Measurements from ENCODE around the gene KSR1. TPM values are rescaled to one million over a fixed set of nuclear protein-coding genes. Genes with fewer than 3 reads are reported as not detected.

KSR1 gene
- total and polyA plus RNA-seq, 9 of the 15 experiments (the other 6 are each of a cell fraction or from before 2014, with no cell fraction given), result 1.4 to 51.7 (median 18.4) TPM

DNA sequence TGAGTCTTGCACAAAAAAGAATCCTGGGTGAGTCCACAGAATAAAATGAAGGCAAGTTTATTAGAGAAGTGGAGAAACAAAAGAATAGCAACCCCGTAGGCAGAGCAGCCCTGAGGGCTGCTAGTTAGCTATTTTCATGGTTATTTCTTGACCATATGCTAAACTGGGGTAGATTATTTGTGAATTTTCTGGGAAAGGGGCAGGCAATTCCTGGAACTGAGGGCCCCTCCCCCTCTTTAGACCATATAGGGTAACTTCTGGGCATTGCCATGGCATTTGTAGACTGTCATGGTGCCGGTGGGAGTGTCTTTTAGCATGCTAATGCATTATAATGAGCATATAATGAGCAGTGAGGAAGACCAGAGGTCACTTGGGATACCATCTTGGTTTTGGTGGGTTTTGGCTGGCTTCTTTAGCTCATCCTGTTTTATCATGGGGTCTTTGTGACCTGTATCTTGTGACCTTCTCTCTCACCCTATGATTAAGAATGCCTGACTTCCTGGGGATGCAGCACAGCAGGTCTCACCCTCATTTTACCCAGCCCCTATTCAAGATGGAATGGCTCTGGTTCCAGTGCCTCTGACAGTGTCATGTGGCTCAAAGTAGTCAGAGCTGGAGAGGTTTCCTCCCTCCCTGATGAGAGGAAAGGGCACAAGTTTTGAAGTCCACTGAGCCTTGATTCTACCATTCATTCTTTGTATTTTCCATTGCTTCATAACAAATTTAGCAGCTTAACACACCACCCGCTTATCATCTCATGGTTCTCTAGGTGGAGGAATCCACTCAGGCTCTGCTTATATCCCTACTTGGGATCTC is 119.1 kb downstream of the KSR1 start (continued):
- TF ChIP-seq DIDO1 (tag; IDR thresholded peaks at IDR 0.05; ENCODE audit: low read depth) (peak; percentile 81; the same call in 1 of the 2 replicates), ZNF830 (CRISPR knock-in tag; IDR thresholded peaks at IDR 0.05) (0 out of 2 replicates have a peak, but pooled peaks have one; percentile 62), PHF20 (IDR thresholded peaks at IDR 0.05; ENCODE audit: partially characterized antibody) (no peak), SNIP1 (IDR thresholded peaks at IDR 0.05; ENCODE audit: low read depth) (no peak), HMG20A (CRISPR knock-in tag; conservative IDR thresholded peaks at IDR 0.05) (no peak), ZNF764 (CRISPR knock-in tag; IDR thresholded peaks at IDR 0.05; ENCODE audit: low read depth) (no peak), CHD4 (IDR thresholded peaks at IDR 0.05; ENCODE audit: insufficient read depth, insufficient replicate concordance, low read depth, low read length, poor library complexity, severe bottlenecking) (no peak), KHSRP (IDR thresholded peaks at IDR 0.05) (no peak), SMAD4 (CRISPR knock-in tag; conservative IDR thresholded peaks at IDR 0.05) (peak; percentile 99), DDX20 (tag; IDR thresholded peaks at IDR 0.05; ENCODE audit: low read depth) (peak; percentile 96), MYC (IDR thresholded peaks at IDR 0.05; ENCODE audit: low read depth, low read length) (no peak; the same call in 1 of the 2 replicates), MYC (CRISPR knock-in tag; IDR thresholded peaks at IDR 0.05; ENCODE audit: borderline replicate concordance, low read depth) (peak; percentile 93), ZBTB8A (IDR thresholded peaks at IDR 0.05; ENCODE audit: partially characterized antibody) (no peak), CBFA2T2 (conservative IDR thresholded peaks at IDR 0.05) (no peak), ZNF668 (CRISPR knock-in tag; IDR thresholded peaks at IDR 0.05) (peak; percentile 95), SRF (CRISPR knock-in tag; IDR thresholded peaks at IDR 0.05) (peak; percentile 58 to 94; a peak in 3 of 4 replicates), PHF8 (IDR thresholded peaks at IDR 0.05; ENCODE audit: borderline replicate concordance, low read length) (no peak), RBM14 (IDR thresholded peaks at IDR 0.05; ENCODE audit: borderline replicate concordance, insufficient read depth, low read depth, low read length) (no peak)
- TF ChIP-seq, protein P1, sequence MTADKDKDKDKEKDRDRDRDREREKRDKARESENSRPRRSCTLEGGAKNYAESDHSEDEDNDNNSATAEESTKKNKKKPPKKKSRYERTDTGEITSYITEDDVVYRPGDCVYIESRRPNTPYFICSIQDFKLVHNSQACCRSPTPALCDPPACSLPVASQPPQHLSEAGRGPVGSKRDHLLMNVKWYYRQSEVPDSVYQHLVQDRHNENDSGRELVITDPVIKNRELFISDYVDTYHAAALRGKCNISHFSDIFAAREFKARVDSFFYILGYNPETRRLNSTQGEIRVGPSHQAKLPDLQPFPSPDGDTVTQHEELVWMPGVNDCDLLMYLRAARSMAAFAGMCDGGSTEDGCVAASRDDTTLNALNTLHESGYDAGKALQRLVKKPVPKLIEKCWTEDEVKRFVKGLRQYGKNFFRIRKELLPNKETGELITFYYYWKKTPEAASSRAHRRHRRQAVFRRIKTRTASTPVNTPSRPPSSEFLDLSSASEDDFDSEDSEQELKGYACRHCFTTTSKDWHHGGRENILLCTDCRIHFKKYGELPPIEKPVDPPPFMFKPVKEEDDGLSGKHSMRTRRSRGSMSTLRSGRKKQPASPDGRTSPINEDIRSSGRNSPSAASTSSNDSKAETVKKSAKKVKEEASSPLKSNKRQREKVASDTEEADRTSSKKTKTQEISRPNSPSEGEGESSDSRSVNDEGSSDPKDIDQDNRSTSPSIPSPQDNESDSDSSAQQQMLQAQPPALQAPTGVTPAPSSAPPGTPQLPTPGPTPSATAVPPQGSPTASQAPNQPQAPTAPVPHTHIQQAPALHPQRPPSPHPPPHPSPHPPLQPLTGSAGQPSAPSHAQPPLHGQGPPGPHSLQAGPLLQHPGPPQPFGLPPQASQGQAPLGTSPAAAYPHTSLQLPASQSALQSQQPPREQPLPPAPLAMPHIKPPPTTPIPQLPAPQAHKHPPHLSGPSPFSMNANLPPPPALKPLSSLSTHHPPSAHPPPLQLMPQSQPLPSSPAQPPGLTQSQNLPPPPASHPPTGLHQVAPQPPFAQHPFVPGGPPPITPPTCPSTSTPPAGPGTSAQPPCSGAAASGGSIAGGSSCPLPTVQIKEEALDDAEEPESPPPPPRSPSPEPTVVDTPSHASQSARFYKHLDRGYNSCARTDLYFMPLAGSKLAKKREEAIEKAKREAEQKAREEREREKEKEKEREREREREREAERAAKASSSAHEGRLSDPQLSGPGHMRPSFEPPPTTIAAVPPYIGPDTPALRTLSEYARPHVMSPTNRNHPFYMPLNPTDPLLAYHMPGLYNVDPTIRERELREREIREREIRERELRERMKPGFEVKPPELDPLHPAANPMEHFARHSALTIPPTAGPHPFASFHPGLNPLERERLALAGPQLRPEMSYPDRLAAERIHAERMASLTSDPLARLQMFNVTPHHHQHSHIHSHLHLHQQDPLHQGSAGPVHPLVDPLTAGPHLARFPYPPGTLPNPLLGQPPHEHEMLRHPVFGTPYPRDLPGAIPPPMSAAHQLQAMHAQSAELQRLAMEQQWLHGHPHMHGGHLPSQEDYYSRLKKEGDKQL (CRISPR knock-in tag; IDR thresholded peaks at IDR 0.05; ENCODE audit: borderline replicate concordance), result no peak
- TF ChIP-seq, protein P2, sequence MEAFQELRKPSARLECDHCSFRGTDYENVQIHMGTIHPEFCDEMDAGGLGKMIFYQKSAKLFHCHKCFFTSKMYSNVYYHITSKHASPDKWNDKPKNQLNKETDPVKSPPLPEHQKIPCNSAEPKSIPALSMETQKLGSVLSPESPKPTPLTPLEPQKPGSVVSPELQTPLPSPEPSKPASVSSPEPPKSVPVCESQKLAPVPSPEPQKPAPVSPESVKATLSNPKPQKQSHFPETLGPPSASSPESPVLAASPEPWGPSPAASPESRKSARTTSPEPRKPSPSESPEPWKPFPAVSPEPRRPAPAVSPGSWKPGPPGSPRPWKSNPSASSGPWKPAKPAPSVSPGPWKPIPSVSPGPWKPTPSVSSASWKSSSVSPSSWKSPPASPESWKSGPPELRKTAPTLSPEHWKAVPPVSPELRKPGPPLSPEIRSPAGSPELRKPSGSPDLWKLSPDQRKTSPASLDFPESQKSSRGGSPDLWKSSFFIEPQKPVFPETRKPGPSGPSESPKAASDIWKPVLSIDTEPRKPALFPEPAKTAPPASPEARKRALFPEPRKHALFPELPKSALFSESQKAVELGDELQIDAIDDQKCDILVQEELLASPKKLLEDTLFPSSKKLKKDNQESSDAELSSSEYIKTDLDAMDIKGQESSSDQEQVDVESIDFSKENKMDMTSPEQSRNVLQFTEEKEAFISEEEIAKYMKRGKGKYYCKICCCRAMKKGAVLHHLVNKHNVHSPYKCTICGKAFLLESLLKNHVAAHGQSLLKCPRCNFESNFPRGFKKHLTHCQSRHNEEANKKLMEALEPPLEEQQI (IDR thresholded peaks at IDR 0.05), result no peak
